ENCODE results near the gene PKD2L2. TPM values are rescaled to one million over a fixed set of nuclear protein-coding genes. Genes with fewer than 3 reads are reported as not detected.

Gene PKD2L2
- 0.12 TPM in 1 of 5 replicates, not detected in the others for total RNA-seq (2022; extraction: Qiagen RNA extraction)

DNA sequence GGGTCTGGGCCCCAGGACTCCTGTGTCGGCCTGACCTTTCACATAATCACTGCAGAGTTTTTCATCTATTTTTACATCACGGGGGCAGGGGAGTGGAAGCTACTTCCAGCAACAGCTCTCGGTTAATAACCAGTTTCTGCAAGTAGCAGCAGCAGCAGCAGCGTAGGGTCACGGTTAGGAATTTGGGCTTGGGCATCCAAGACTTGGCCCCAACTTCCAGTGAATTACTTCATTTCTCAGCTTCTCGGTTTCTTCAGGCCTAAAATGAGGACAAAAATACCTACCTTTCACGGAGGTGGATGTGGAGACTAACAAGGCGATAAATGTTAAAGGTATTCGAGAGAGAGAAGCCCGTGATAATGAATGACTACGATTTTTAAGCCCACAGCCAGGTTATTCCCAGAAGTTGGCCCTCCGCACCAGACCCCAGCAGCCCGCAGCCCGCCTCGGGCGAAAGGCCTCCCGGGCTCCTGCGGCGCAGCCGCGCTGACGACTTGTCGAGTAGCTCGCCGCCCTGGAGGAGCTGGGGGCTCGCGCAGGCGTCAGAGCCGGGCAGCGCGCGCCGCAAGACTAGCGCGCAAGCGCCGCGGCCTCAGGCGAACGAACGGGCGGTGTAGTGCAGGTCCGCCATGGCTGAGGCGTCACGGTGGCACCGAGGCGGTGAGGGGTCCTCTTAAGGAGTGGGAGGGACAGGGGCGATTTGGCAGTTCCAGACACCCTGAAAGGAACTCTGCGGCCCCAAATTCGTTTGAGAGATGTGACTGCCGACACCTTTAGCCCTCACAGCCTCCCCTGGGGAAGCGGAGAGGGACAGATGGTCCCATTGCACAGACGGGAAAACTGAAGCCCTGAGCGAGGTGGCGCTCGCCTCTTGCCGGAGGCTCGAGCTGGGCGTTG, at the start of gene PKD2L2:
PKD2L2 (plus strand) TSS at position 595 of the 897 bp plus-strand sequence; CDS start at position 630, 35 bp downstream.

DNA sequence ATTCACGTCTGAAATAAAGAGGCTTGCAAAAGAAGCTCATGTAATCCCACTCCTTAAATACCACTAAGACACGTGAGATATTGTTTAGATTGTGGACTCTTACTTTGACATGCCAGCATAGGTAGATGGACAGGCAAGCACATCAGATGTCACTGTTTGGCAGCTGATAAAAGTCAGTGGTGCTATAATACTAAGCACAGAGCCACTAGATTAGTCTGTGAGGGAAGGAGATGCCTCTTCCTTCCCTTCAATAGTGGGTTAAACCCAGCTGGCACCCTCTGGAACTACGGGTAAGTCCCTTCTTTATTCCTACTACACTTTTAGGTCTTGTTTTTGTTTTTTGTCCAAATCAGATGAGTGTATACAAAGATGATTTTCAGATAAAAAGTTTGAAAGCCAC, 21.6 kb upstream of the PKD2L2 start, which contains the start of gene MYOT:
MYOT (plus strand) TSS at position 197 of the 400 bp plus-strand sequence. CDS start 2,792 bp downstream, outside the sequence.

Other genes with a start within 250 kb of the PKD2L2 start
- gene KLHL3, start 153.4 kb upstream of the PKD2L2 start, total RNA-seq (2022; extraction: Qiagen RNA extraction), result 0.11 to 0.44 TPM (median 0.18 TPM) in 5 replicates
- gene HNRNPA0, start 135.1 kb upstream of the PKD2L2 start, total RNA-seq (2022; extraction: Qiagen RNA extraction), result 49.0 to 51.3 TPM (median 50.4 TPM) in 5 replicates
- gene MYOT, start 21.6 kb upstream of the PKD2L2 start, total RNA-seq (2022; extraction: Qiagen RNA extraction), result 0.12 to 0.30 TPM (median 0.25 TPM) in 3 of 5 replicates, not detected in the others
- 10.8 to 17.0 TPM (median 12.1 TPM) in 5 replicates for gene FAM13B, start 143.6 kb downstream of the PKD2L2 start, total RNA-seq (2022; extraction: Qiagen RNA extraction)
- not detected in 5 replicates for gene WNT8A, start 194.6 kb downstream of the PKD2L2 start, total RNA-seq (2022; extraction: Qiagen RNA extraction)
- not detected in 5 replicates for gene NME5, start 250.0 kb downstream of the PKD2L2 start, total RNA-seq (2022; extraction: Qiagen RNA extraction)